Loucy (cell line): Measurements from ENCODE around the gene IPO4.

Source experiments
- H2AFZ ChIP-seq: fragments of 200-600 bp; sonication (generic); 2 replicates; pipeline ENCODE4 v1.6.0; 2016; ENCODE audit warnings: antibody characterized with exemption, mild to moderate bottlenecking, low read length, moderate library complexity
- H3F3A ChIP-seq: fragments of 200-600 bp; 2 replicates; pipeline ENCODE4 v1.6.0; 2016; ENCODE audit warnings: antibody characterized with exemption, low read depth, mild to moderate bottlenecking
- H3K27me3 ChIP-seq: fragments of 200-600 bp; sonication (generic); 2 replicates; pipeline ENCODE4 v1.6.1; 2014; ENCODE audit warnings: low read length, mild to moderate bottlenecking; ENCODE audit not compliant: insufficient read depth, poor library complexity, severe bottlenecking
- H3K36me3 ChIP-seq: fragments of 200-600 bp; sonication (generic); 2 replicates; pipeline ENCODE4 v1.6.1; 2016; ENCODE audit warnings: low read length; ENCODE audit not compliant: insufficient read depth
- H3K4me1 ChIP-seq: fragments of 200-600 bp; sonication (generic); 2 replicates; pipeline ENCODE4 v1.5.1; 2014; ENCODE audit warnings: low read length, mild to moderate bottlenecking; ENCODE audit not compliant: insufficient read depth, poor library complexity, severe bottlenecking
- H3K4me2 ChIP-seq: fragments of 200-600 bp; sonication (generic); 2 replicates; pipeline ENCODE4 v1.6.0; 2014; ENCODE audit warnings: antibody characterized with exemption, low read length, low read depth, mild to moderate bottlenecking; ENCODE audit not compliant: poor library complexity, severe bottlenecking
- H3K4me3 ChIP-seq: fragments of 200-600 bp; sonication (generic); 2 replicates; pipeline ENCODE4 v1.5.1; 2014; ENCODE audit warnings: low read length, mild to moderate bottlenecking, mixed read lengths; ENCODE audit not compliant: poor library complexity, severe bottlenecking
- H3K79me2 ChIP-seq: fragments of 200-600 bp; sonication (generic); 2 replicates; pipeline ENCODE4 v1.6.1; 2014; ENCODE audit warnings: low read length; ENCODE audit not compliant: insufficient read depth
- H3K9ac ChIP-seq: fragments of 200-600 bp; sonication (generic); 2 replicates; pipeline ENCODE4 v1.6.0; 2014; ENCODE audit warnings: mild to moderate bottlenecking, low read depth, low read length, moderate library complexity; ENCODE audit not compliant: poor library complexity, severe bottlenecking
- H3K9me2 ChIP-seq: fragments of 200-600 bp; sonication (generic); replicated peaks from 2 replicates; pipeline ENCODE4 v1.6.1; 2016; ENCODE audit warnings: low read depth, low read length, mixed read lengths
- H3K9me3 ChIP-seq: fragments of 200-600 bp; sonication (generic); 2 replicates; pipeline ENCODE4 v1.6.1; 2014; ENCODE audit warnings: mild to moderate bottlenecking, antibody characterized with exemption, low read length, low read depth; ENCODE audit not compliant: insufficient read depth
- H4K20me1 ChIP-seq: fragments of 200-600 bp; sonication (generic); 2 replicates; pipeline ENCODE4 v1.6.0; 2014; ENCODE audit warnings: antibody characterized with exemption, low read length, mild to moderate bottlenecking; ENCODE audit not compliant: insufficient read depth, poor library complexity, severe bottlenecking
- CTCF ChIP-seq: fragments of 200-600 bp; sonication (generic); conservative IDR thresholded peaks from 2 replicates; pipeline ENCODE4 v1.5.1; 2014; ENCODE audit warnings: mild to moderate bottlenecking, antibody characterized with exemption, low read length
- EZH2phosphoT487 ChIP-seq: fragments of 200-600 bp; IDR thresholded peaks from 2 replicates; pipeline ENCODE4 v1.6.1; 2018; ENCODE audit warnings: antibody characterized with exemption, mild to moderate bottlenecking, moderate library complexity, borderline replicate concordance

The IPO4 gene

GRCh38 chr14:24234095-24235005, 45.7 kb upstream of the IPO4 start:
- peak overlapping the region; percentile 93 for H3K4me3 ChIP-seq
- peak overlapping the region; percentile 98 for H3K4me2 ChIP-seq
- no peaks in the 10 kb centered on the region for H3K27me3 ChIP-seq
- peaks cover 41% of the 10 kb centered on the region for H3K4me1 ChIP-seq
- no peaks in the 10 kb centered on the region for H3F3A ChIP-seq
- peak overlapping the region; percentile 89 for H3K9ac ChIP-seq
- H3K79me2 ChIP-seq: peaks cover 70% of the 10 kb centered on the region
- TF ChIP-seq EZH2phosphoT487 (no peak), CTCF (no peak)
- peaks cover 35% of the 10 kb centered on the region; the same call in 1 of the 2 replicates for H3K36me3 ChIP-seq
- no peaks in the 10 kb centered on the region for H4K20me1 ChIP-seq
- no peak overlapping the region for H2AFZ ChIP-seq
- H3K9me2 ChIP-seq: no peaks in the 10 kb centered on the region
- no peaks in the 10 kb centered on the region for H3K9me3 ChIP-seq

DNA sequence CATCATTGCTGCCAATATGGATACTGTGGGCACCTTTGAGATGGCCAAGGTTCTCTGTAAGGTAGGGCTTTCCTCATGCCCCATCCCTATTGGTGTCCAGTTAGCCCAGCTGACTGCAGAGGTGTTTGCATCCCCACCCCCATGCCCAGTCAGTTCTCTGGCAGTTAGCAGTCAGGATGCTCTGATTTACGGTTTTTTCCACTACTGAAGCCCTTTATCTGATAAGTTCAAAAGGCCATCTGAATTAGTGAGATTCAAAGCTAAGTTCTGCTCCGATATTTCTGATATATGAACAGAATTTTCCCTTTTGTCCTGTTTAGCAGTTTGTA, 44.9 kb upstream of the IPO4 start:
- Histone ChIP-seq H3K79me2 (peaks cover 66% of the 10 kb centered on the region), H3K4me1 (peaks cover 39% of the 10 kb centered on the region), H3K9me3 (no peaks in the 10 kb centered on the region)

More for the DNA sequence above, 44.9 kb upstream of the IPO4 start:
- no peaks in the 10 kb centered on the region for H3F3A ChIP-seq
- peaks cover 27% of the 10 kb centered on the region; the same call in 1 of the 2 replicates for H3K36me3 ChIP-seq
- no peaks in the 10 kb centered on the region for H4K20me1 ChIP-seq
- H3K9ac ChIP-seq: peak overlapping the region; percentile 89
- TF ChIP-seq EZH2phosphoT487 (no peak), CTCF (no peak)
- peak overlapping the region; percentile 98 for H3K4me2 ChIP-seq
- peak overlapping the region; percentile 93 for H3K4me3 ChIP-seq
- H3K9me2 ChIP-seq: no peaks in the 10 kb centered on the region
- no peak overlapping the region for H2AFZ ChIP-seq
- H3K27me3 ChIP-seq: no peaks in the 10 kb centered on the region
